HG03064 (cell line): ENCODE measurements around the gene PARD3.
"Not testable (repeated sequence)": the region's sequence is repeated elsewhere in the genome, so short reads cannot be mapped to it uniquely, and the experiment has no call there.

ENCODE experiments used
- ATAC-seq: cut with Tn5 transposase; IDR thresholded peaks from one replicate; pipeline ENCODE4 v1.9.1; 2021; ENCODE audit warnings: low read depth; ENCODE audit not compliant: unreplicated experiment

The PARD3 gene

GRCh38 chr10:34721208-34721840, 93.8 kb downstream of the PARD3 start:
- ATAC-seq = no peak

DNA sequence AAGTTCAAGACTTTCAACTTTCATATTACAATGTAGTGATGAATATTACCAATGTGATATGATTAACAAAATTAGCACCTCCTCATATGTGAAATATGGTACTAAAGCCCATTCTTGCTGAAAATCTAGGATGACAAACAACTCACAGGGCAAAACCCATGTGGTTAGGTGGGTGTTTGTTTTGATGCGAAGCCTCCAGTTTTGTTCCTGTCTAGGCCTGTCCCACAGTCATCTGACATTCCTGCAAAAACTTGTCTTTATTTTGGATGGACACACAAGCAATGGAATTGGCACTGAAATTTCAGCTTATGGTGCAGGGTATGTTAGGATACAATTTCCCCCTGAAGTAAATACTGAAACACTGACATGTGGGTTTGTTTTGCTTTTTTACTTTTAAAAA, 95.3 kb downstream of the PARD3 start:
- ATAC-seq = no peak

DNA sequence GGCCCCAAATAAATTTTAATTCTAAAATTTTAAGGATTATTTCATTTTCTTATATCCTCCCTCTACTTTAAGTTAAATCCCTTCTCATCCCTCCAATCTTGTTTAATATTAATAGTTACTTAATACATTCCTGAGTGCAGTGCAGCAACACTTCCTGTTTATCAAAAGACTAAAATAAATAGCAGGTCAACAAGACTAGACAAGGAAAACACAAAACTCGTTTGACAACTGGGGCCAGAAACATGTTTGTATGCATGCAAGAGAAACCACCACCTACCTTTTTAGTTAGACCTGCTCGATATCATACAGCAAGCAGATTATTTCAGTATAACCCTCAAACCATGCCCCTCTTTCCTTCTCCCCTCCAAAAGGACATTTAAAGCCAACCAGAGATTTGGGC, 95.8 kb downstream of the PARD3 start:
- ATAC-seq = no peak

- ATAC-seq = no peak
Measured at GRCh38 chr10:34717429-34717828, 97.7 kb downstream of the PARD3 start.

- ATAC-seq = no peak
Measured at GRCh38 chr10:34716958-34717357, 98.1 kb downstream of the PARD3 start.

DNA sequence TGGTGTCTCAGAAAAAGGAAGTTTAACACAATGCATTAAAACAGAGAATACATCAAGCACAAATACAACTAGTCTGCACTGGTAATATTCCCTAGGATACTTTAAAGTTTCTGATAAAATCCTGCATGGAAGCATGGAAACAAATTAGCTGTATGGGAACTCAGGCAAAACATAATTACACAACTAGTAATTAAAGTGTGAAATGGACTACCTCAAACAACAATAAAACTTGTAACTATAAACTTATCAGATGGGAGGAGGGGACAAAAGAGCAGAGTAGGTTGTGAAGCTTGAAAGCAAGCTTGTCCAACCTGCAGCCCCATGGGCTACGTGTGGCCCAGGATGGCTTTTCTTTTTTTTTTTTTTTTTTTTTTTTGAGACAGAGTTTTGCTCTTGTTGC, 98.9 kb downstream of the PARD3 start:
- no peak for ATAC-seq

DNA sequence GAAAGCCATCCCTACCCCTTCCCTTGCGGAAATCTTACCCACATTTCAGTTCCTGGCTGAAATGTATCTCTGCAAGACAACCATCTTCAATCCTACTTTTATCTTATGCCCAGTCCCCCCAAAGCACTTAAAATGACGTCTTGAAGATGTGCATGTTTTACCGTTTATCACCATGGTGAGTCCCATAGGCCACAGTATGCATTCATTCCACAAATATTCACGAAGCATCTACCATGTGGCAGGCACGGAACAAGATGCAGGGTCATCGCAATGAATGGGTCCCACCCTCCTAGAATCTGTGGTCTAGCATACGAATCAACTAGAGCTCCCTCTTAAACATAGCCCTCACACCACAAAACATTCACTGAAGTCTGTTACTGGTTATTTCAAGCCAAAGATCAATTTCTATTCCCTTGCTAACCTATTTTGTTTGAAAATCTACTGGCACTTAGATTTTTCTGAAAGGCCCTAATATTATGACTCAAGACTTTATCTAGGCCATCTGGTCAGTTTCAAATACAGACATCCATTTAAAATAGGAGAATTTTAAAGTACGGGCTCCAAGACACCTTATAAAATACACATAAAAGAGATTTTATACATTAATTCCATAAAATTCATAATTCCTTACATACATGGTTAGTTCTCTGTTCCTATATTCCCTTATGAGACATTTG, 99.4 kb downstream of the PARD3 start:
- no peak for ATAC-seq

DNA sequence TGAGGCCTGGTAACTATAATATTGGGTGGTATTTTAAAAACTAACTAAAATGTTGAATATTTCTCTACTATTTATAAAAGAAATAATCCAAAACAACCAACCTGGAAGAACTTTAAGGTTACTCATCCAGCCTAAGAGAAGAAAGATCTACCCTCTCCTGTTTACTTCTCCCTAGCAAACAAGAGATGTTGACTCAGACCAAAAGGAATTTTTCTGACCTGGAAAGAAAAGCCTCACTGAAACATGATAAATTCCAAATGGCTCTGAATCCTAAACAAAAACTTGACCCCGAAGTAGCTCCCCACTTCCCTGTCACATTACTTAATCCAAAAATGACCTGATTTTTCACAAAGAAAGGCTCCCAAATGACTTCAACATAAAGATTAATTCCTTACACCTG, 101.2 kb downstream of the PARD3 start:
- no peak for ATAC-seq

DNA sequence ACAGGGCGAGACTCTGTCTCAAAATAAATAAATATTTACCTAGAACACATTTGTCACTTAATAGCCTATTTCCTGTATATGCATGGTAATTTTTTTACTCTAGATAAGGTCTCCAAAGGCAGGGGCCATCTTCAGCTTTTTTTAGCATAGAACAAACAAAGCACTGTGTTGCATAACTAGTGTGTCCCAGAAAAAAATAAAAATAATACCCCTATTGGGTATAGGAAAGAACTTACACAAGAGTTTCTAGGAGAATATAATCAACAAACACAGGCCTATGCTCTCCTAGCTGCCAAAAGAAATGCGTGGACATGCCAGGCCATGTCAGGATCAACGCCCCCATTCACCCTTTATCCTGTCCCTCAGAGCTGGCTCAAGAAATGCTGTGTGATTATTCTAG, 103.6 kb downstream of the PARD3 start:
- ATAC-seq = no peak

- no peak for ATAC-seq
Measured at GRCh38 chr10:34710391-34710751, 104.7 kb downstream of the PARD3 start.

DNA sequence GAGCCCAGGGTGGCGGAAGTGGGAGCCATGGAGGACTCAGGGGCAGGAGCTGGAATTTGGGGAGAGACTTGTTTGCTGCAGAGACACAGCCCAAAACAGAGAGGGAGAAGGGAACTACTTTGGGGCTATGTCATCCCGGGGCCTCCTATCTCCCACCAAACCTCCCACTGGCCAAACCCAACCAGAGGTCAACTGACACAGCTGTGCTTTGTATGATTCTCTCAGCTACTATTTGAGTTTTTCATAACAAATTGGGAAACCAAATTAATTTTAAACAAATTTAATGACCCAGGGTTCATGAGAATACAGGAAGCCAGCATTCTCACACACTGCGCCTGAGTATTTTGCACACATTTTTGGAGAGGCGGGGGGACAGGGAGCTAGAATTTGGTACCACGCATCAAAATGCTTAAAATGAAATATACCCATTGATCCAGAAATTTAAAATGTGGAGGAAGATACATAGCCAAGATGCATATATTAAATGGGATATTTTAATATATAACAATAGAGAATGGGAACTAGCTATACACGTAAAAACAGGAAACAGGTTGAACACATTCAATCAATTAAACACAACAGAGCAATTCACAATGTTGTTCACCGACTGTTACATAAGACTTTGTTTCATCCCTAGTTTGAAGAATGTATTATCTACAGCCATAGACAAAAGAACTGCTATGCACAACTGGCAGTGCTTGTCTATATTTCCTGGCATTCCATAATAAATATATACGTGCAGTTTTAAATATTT, 105.3 kb downstream of the PARD3 start:
- ATAC-seq = no peak

DNA sequence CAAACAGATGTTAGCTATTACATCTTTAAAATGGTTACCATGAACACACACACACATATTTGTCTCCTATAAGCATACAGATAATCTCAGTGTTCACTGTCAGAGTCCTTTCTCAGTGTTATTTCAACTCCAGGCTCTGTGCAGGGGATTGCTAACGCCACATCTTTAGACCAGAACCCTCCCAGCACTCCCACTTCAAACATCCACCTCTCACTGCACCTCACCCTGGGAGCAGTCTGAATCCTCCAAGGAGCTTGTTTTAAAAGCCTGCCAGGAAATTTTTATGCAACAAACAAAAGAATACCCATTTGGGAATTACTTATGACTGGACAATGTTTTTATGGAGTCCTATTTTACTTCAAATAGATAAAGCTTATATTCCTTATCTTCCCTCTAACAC, 107.4 kb downstream of the PARD3 start:
- ATAC-seq = no peak

- ATAC-seq = not testable (repeated sequence)
Measured at GRCh38 chr10:34706992-34707391, 108.1 kb downstream of the PARD3 start.

DNA sequence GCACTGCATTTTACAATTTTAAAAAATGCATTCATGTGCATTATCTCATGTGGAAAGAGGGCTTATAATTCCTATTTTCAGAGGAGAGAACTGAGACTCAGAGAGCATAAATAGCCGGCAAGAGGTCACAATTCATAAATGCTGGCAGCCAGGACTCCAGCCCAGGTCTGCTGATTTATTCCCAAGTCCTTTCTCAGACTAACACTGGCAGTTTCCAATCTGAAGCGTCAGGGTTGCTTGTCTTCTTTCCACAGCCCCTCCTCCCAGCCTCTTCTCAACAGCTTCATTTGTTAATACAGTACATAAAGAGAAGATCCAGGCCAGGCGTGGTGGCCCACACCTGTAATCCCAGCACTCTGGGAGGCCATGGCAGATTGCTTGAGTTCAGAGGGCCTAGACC, 108.9 kb downstream of the PARD3 start:
- ATAC-seq = no peak

DNA sequence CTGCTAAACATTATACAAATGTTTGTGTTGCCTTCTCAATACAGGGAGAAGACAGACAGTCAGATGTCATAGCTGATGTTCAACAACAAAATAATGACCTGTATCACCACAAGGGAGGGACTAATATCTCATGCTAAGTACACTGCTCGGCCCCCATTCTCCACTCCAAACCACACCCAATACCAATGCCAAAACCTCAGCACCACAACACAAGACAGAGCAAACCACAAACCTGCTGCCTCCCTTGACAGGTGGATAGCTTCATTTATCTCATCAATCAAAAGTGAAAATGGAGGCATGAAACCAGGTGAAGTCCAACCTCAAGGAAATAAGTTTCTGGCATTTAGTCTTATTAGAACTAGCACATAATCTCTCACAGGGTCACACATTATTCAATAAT, 109.5 kb downstream of the PARD3 start:
- ATAC-seq = no peak

GRCh38 chr10:34704526-34705184, 110.4 kb downstream of the PARD3 start:
- ATAC-seq = no peak

DNA sequence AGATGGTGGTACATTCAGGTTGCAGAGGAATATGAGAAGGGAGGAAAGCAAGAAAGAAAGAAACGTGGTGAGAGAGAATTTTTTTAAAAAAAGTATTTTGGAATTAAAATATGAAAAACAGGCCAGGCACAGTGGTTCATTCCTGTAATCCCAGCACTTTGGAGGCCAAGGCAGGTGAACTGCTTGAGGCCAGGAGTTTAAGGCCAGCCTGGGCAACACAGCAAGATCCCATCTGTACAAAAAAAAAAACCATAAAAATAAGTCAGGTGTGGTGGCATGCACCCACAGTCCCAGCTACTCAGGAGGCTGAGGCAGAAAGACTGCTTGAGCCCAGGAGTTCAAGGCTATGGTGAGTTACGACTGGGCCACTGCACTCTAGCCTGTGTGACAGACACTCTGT, 112.1 kb downstream of the PARD3 start:
- no peak for ATAC-seq

DNA sequence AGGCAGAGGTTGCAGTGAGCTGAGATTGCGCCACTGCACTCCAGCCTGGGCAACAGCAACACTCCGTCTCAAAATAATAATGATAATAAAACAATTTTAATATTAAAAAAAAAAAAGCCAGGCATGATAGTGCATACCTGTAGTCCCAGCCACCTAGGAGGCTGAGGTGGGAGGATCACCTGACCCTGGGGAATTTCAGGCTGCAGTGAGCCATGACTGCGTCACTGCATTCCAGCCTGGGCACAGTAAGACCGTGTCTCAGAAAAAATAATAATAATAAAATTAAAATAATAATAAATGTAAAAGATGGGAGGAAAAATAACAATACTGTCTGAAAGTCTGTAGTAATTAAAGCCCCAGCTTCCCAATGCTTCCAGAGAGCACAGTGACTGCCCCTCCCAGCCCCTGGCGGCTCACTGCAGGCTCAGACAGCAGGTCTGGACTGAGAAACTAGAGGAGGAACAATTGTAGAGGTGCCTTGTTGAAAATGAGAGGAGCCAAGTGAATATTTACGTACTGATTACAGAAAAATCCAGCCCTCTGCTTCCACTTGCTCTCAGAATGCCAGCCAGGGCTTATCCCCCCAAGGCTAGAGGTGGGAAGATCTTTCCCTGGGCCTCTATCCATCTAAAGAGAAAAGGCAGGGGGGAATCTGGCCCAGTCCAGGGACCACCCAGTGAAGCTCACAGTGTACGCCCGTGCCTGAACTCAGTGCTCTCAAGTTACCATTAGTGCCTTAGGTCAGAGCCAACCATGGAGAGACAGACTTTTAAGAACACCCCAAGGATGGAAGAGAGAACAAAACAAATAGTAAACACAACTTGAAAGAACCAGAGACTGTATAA, 112.8 kb downstream of the PARD3 start:
- no peak for ATAC-seq

GRCh38 chr10:34701194-34701593, 113.9 kb downstream of the PARD3 start:
- ATAC-seq = no peak

DNA sequence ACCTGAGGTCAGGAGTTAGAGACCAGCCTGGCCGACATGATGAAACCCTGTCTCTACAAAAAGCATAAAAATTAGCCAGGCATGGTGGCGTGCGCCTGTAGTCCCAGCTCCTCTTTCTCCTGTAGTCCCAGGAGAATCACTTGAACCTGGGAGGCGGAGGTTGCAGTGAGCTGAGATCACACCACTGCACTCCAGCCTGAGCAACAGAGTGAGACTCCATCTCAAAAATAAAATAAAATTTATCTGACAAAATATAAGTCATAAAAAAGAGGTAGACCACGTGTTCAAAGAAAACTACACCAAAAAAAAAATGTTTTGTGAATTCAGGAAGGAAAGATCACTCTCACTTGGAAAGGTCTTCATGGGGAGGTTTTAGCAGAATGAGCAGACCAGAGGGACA, 114.3 kb downstream of the PARD3 start:
- not testable (repeated sequence) for ATAC-seq
